RWPE1 (cell line): Measurements from ENCODE around the gene ALPL.

Experiments used
- CTCF ChIA-PET: fragments of 350-600 bp; sonication (Branson Sonifier 250); formaldehyde crosslinking; extraction: SDS; loops from one replicate; lab custom pipeline; 2021; lab: Yijun Ruan, JAX
- POLR2A ChIA-PET: fragments of 400-600 bp; formaldehyde crosslinking; extraction: SDS; loops from one replicate; lab custom pipeline; 2020; ENCODE audit warnings: antibody characterized with exemption; ENCODE audit not compliant: low non-redundant PET; lab: Yijun Ruan, JAX
- DNase-seq: peaks from one replicate; pipeline ENCODE4 v3.0.0; 2012; ENCODE audit warnings: low spot score
- H3K27ac ChIP-seq: fragments of 450-650 bp; 2 replicates; pipeline ENCODE4 v1.5.1; 2017
- CTCF ChIP-seq: fragments of 450-650 bp; conservative IDR thresholded peaks from 2 replicates; pipeline ENCODE4 v1.5.1; 2017; ENCODE audit warnings: low read depth, mild to moderate bottlenecking

The ALPL gene

GRCh38 chr1:21585037-21585436 is 75.8 kb downstream of the ALPL start:
- no peak overlapping the region for H3K27ac ChIP-seq
- ChIA-PET POLR2A (no interaction called here), CTCF (no interaction called here)
- DNase-seq = no peak
- no peak for TF ChIP-seq CTCF

DNA sequence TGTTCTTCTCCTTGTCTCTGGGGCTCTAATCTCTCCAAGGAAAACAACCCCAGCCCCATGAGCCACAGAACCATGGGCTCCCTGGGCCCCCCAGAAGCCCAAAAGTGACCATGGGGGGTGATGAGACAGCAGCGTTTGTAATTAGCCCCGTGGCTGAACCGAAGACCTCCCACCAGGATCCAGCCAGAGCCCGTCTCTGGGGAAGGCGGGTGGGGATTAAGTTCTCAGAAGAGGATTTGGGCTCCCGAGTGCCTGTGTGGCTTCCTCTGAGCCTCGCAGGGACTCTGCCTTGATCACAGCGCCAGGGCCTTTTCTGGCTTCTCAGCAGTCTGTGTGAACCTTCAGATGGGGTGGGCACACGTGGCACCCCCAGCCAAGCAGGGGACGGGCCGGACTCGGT is 77.0 kb downstream of the ALPL start:
- TF ChIP-seq CTCF = no peak
- H3K27ac ChIP-seq = peak overlapping the region; percentile 33
- CTCF ChIA-PET = no interaction called here
- POLR2A ChIA-PET = no interaction called here
- DNase-seq = no peak

- peak overlapping the region; percentile 33 for H3K27ac ChIP-seq
- ChIA-PET POLR2A (no interaction called here), CTCF (interaction anchor here (0.6 to 0.8 kb wide), 2 partner anchors 19 to 48 kb away, joined by 3 to 4 read pairs; no protein-coding TSS in a partner anchor)
- peak; percentile 87 for DNase-seq
- no peak for TF ChIP-seq CTCF
Observed at GRCh38 chr1:21586846-21587601, 77.8 kb downstream of the ALPL start.

GRCh38 chr1:21587602-21587953 is 78.4 kb downstream of the ALPL start:
- CTCF ChIA-PET = interaction anchor here (0.6 to 0.8 kb wide), 2 partner anchors 18 to 49 kb away, joined by 3 to 4 read pairs; no protein-coding TSS in a partner anchor

DNA sequence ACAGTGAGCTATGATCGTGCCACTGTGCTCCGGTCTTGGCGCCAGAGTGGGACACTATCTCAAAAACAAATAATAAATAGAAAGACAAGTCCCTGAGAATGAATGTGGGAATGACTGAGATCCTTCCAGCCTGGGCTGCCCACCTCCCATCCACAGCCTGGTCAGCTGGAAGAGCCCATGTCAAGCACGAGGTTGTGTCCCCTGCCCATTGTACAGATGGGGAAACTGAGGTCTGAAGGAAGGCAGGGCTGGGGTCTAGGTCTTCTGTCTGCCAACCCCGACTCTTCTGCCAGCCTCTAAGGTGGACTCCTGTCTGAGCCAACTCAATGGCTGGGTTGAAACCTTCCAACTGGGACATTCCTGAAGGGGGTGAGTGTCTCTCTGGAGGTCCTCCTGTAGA is 80.4 kb downstream of the ALPL start:
- no peak for DNase-seq
- ChIA-PET CTCF (interaction anchor here (1.0 to 1.5 kb wide), 2 partner anchors 99 to 221 kb away, joined by 3 to 5 read pairs; no protein-coding TSS in a partner anchor), POLR2A (interaction anchor here (0.8 kb wide), 1 partner anchor 65 kb away, joined by 3 read pairs; no protein-coding TSS in a partner anchor)
- H3K27ac ChIP-seq = no peak overlapping the region
- no peak for TF ChIP-seq CTCF

More at GRCh38 chr1:21587602-21587953, 78.4 kb downstream of the ALPL start:
- DNase-seq = no peak
- POLR2A ChIA-PET = no interaction called here
- peak overlapping the region; percentile 33; the same call in 1 of the 2 replicates for H3K27ac ChIP-seq
- TF ChIP-seq CTCF = no peak

- ChIA-PET CTCF (interaction anchor here (0.5 to 1.0 kb wide), 2 partner anchors 69 to 221 kb away, joined by 3 read pairs; no protein-coding TSS in a partner anchor), POLR2A (no interaction called here)
- TF ChIP-seq CTCF = no peak
- H3K27ac ChIP-seq = no peak overlapping the region
- DNase-seq = no peak
Observed at GRCh38 chr1:21590126-21590880, 81.1 kb downstream of the ALPL start.
